K562 treated with DMSO at 1 percent for 48 hours (cell line): ENCODE results near the gene SUZ12. TPM values are rescaled to one million over a fixed set of nuclear protein-coding genes. Genes with fewer than 3 reads are reported as not detected.

Experiments
- total RNA-seq: library from RNA; unstranded; fragments of 300-600 nt; gene quantifications from 2 replicates; pipeline ENCODE4 v1.2.3, GENCODE V29; 2022; ENCODE audit warnings: low replicate concordance; ENCODE audit errors: extremely low read depth

SUZ12 gene
- not detected in 2 replicates for total RNA-seq

DNA sequence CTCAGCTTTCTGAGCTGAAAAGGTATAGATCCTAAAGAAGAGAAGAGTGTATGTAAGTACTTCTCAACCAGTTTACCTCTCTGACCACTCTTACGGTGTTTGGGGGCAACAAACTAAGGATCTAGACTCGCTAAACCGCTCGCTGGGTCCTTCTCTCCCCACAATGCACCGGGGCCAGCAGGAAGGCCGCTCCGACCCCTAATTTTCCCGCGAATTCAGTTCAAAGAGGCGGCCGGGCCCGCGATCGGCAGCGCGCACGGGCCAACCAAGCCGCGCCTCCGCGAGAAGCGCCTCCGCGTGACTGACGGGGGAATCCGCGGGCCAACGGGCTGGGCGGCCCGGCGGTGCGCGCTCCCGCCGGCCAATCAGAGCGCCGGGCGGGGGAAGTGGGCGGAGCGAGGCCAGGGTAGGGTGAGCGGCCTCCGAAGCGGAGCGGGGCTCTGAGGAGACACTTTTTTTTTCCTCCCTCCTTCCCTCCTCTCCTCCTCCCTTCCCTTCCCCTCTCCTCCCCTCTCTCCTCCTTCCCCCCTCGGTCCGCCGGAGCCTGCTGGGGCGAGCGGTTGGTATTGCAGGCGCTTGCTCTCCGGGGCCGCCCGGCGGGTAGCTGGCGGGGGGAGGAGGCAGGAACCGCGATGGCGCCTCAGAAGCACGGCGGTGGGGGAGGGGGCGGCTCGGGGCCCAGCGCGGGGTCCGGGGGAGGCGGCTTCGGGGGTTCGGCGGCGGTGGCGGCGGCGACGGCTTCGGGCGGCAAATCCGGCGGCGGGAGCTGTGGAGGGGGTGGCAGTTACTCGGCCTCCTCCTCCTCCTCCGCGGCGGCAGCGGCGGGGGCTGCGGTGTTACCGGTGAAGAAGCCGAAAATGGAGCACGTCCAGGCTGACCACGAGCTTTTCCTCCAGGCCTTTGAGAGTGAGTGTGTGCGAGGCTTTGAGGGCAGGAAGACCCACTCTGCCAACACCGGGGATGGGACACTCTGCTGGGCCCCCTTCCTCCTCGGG lies at the start of gene SUZ12:
TSS of gene SUZ12 (plus strand) at position 393 of the 995 bp plus-strand sequence. CDS start at position 633, 240 bp downstream.

DNA sequence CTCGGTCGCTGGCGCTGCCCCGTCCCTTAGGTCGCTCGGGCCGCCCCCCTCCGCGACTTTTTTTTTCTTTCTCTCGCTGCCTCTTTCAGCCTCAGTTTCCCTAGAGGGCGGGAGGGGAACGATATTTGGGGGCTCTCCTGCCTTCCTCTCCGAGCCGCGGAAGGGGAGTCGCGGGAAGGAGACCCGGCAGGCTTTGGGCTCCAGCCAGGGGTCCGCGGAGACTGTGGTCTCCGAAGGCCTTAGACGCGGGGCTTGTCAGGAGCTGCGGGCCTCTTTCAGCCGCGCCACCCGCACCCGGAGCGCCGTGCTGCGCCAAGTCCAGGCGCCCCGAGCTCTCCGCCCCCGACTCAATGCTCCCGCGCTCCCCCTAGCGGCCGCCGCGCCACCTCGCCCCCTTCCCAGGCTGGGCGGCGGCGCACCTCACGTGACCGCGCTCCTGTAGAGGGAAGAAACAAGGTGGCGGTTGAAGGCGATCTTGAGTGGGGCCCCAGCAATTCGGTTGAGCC lies 70.2 kb downstream of the SUZ12 start, which contains the start of gene LRRC37B:
TSS of gene LRRC37B (plus strand) at position 427 of the 506 bp plus-strand sequence. CDS start 14,010 bp downstream, outside the sequence.

Other genes with a start within 250 kb of the SUZ12 start
- not detected in 2 replicates for gene COPRS, start 77.8 kb upstream of the SUZ12 start, total RNA-seq
- not detected in 2 replicates for gene UTP6, start 35.3 kb upstream of the SUZ12 start, total RNA-seq
- gene LRRC37B, start 70.4 kb downstream of the SUZ12 start, total RNA-seq: not detected in 2 replicates
- gene RHOT1, start 205.5 kb downstream of the SUZ12 start, total RNA-seq: not detected in 2 replicates